ENCODE results near the gene COL6A5.

Gene COL6A5

GRCh38 chr3:130509008-130509407 is 163.5 kb downstream of the COL6A5 start:
- DNase-seq (ENCODE audit: low read depth in 2 of 2), result peak in 1 of 2 donors; percentile 40
- H3K4me3 ChIP-seq (replicated peaks in 1 of 2; ENCODE audit: low read depth in 2 of 2, low read length in 2 of 2), result no peak overlapping the region
- no peak for TF ChIP-seq CTCF (IDR thresholded peaks at IDR 0.05; ENCODE audit: low read depth, low read length)

- no peak overlapping the region for H3K4me3 ChIP-seq (replicated peaks in 1 of 2; ENCODE audit: low read depth in 2 of 2, low read length in 2 of 2)
- peak in 1 of 2 donors; percentile 37 for DNase-seq (ENCODE audit: low read depth in 2 of 2)
- TF ChIP-seq CTCF (IDR thresholded peaks at IDR 0.05; ENCODE audit: low read depth, low read length), result no peak
Measured at GRCh38 chr3:130514681-130515080, 169.2 kb downstream of the COL6A5 start.

- H3K4me3 ChIP-seq (replicated peaks in 1 of 2; ENCODE audit: low read depth in 2 of 2, low read length in 2 of 2), result no peak overlapping the region
- no peak for DNase-seq (ENCODE audit: low read depth in 2 of 2)
- TF ChIP-seq CTCF (IDR thresholded peaks at IDR 0.05; ENCODE audit: low read depth, low read length), result no peak
Measured at GRCh38 chr3:130515755-130516154, 170.3 kb downstream of the COL6A5 start.

- DNase-seq (ENCODE audit: low read depth in 2 of 2), result peak in 1 of 2 donors; percentile 8
- no peak within 1 kb of the TSS for H3K4me3 ChIP-seq (replicated peaks in 1 of 2; ENCODE audit: low read depth in 2 of 2, low read length in 2 of 2)
- TF ChIP-seq CTCF (IDR thresholded peaks at IDR 0.05; ENCODE audit: low read depth, low read length), result no peak
Measured at GRCh38 chr3:130516645-130517512, 171.4 kb downstream of the COL6A5 start, which contains the start of gene COL6A6. Gene COL6A6, plus strand, starts transcription at chr3:130517177. Its CDS starts 43,188 bp downstream, at chr3:130560365.

- no peak overlapping the region for H3K4me3 ChIP-seq (replicated peaks in 1 of 2; ENCODE audit: low read depth in 2 of 2, low read length in 2 of 2)
- no peak for TF ChIP-seq CTCF (IDR thresholded peaks at IDR 0.05; ENCODE audit: low read depth, low read length)
- DNase-seq (ENCODE audit: low read depth in 2 of 2), result peak; percentile 1 to 3
Measured at GRCh38 chr3:130517602-130518001, 172.1 kb downstream of the COL6A5 start.

- DNase-seq (ENCODE audit: low read depth in 2 of 2), result no peak
- no peak for TF ChIP-seq CTCF (IDR thresholded peaks at IDR 0.05; ENCODE audit: low read depth, low read length)
- H3K4me3 ChIP-seq (replicated peaks in 1 of 2; ENCODE audit: low read depth in 2 of 2, low read length in 2 of 2), result no peak overlapping the region
Measured at GRCh38 chr3:130519754-130520153, 174.3 kb downstream of the COL6A5 start.

All from cardiac fibroblast (primary cell).